Activated T-cell treated with anti-CD3 and anti-CD28 coated beads for 4 hours (primary cell): ENCODE results near the gene MYH7.
"Not testable (repeated sequence)": the region's sequence is repeated elsewhere in the genome, so short reads cannot be mapped to it uniquely, and the experiment has no call there.

Experiments used
- DNase-seq: peaks from one replicate; pipeline ENCODE4 v3.0.0-alpha.2; 2020

MYH7 gene

DNA sequence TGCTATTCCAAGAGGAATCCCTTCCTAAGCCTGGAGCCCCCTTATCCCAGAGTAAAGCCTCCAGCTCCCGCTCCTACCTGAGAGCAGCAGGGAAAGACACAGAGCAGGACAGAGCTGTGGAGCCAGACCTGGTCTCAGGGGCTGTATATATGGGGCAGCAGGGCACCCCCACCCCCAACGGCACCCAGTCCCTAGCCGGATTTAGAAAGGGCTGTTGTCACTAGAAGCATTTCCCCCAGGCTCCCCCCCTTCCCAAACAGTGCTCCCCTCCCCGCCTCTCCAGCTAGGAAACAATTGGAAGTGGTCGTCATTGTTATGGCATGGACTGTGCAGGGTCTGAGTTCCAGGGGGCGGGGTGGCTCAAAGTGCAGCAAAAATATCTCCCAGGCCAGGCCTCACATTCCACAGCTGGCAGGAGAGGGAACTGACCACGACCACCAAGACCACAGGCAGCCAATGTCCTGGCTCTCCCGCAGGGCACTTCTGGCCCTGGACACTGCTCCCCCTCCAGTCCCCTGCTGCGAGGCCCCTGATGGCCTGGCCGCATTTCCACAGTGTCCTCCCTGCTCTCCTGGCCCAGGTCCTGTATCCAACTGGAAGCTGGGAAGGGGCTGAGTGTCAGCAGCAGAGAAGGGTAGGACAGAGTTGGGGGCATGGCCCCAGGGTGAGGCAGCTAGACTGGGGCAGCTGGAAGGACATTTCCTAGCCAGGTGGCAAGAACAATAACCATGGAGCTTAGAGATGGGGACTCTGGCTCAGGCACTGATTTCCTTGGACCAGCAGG, at the start of gene MYH7:
MYH7 (minus strand) TSS at position 118 of the 784 bp plus-strand sequence. CDS start 1,928 bp downstream, outside the sequence.
- no peak for DNase-seq

- no peak for DNase-seq
Measured at GRCh38 chr14:23483236-23483854, 47.9 kb upstream of the MYH7 start.

GRCh38 chr14:23482823-23483148, 47.3 kb upstream of the MYH7 start:
- DNase-seq, result no peak

GRCh38 chr14:23481979-23482822, 46.7 kb upstream of the MYH7 start:
- DNase-seq, result no peak

- DNase-seq, result no peak
Measured at GRCh38 chr14:23481362-23481970, 46.0 kb upstream of the MYH7 start.

DNA sequence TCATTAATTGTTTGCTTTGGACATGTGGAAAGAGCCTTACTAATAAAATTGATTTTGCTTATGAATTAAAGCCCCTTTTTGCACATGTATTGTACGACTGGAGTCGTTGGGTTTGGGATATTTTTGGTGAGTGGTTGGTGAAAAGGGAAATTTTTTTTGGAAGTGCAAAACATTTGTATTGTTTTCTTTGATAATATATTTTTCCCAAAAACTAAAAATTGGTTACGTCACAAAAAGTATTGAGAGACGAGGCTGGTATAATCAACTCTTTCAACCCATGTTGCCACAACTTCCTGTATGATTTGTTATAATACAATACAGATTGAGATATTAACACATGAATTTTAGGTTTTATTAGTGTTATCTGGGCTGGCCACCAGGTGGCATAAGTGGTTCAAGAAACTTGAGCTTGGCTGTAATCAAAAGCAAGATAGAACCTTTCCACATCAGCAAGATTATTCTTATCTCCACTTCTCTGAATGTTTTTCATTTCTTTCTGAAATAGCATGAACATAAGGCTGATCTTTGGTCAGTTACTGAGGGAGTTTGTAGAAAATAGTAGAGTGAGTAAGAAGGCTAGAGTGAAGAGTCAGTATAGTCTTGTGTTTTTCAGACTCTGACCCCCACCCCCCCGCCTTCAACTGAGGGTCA, 42.8 kb upstream of the MYH7 start:
- peak; percentile 61 for DNase-seq

- no peak for DNase-seq
Measured at GRCh38 chr14:23470947-23471346, 35.5 kb upstream of the MYH7 start.

DNA sequence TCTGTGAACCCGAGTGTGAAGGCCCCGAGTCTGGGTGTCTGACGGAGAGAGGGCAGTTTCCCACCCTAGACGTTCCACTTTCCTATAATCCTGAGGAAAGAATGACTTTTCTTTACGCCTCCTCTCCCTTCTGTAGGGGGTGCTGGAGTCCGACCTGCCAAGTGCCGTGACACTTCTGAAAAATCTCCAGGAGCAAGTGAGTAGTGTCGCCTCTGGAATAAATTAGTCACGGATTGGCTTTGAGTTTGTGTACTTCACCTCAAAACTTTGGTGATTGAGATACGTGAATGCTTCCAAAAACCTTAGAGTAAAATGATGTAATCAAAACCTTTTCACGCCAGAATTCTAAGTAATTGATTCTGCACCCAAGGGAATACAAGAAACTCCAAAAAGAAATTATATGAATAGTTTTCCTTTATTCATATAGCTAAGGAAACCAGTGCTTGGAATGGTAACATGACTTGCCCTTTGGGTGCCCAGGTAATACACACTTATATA, 34.5 kb upstream of the MYH7 start:
- no peak for DNase-seq

DNA sequence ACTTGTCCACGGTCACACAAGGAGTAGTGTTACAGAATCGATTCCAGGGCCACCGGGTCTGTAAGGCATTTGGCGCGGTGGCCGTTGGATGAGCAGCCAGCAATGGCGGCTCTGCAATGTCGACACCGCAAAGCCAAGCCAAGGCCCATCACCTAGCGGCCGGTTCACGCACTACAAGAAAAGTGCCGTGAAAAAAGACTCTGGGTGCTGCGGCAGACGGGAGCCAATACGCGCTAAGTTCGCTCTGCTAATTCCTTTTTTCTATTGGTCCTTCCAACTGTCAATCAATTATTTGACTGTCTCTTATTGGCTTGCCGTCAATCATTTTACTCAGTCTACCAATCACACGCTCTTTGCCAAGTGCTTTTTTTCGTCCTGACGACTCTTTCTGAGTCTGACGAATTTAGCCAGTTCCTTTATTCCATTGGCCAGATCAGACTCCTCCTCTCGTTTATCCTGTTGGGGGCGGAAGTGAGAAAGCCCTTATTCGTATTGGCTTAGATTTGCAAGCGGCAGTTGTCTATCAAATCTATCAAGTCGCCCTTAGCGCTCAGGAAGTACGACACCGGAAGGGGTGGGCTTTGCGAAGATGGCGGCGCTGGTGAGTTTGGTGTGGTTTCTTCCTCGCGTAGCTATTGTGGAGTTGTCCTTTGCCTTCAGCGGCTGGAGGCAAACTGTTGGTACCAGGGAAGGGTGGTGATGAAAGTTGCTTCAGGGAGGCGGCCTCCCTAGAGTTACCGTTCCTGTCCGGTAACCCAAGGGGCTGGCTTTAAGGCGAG, 33.9 kb upstream of the MYH7 start, which contains the start of gene NGDN:
NGDN (plus strand) TSS at position 577 of the 779 bp plus-strand sequence; CDS start at position 590, 13 bp downstream.
- DNase-seq, result peak; percentile 87

- DNase-seq, result no peak
Measured at GRCh38 chr14:23468704-23469126, 33.3 kb upstream of the MYH7 start.

DNA sequence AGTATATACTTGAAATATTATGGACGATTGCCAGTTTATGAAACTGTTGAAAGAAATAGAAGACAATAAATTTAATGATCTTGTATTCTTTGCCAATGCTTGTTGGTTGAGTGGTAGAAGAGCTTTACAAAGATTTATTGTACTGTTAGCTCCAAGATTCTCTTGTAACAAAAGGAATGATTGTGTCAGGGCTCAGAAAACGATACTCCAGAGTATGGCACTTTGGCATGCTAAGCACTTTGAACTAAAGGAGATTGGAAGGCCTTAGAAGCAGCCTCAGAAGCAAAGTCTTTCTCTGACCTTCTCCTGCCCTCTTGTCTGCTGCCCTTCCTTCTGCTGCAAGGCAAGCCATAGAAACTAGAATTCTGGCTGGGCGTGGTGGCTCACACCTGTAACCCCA, 29.8 kb upstream of the MYH7 start:
- no peak for DNase-seq

DNA sequence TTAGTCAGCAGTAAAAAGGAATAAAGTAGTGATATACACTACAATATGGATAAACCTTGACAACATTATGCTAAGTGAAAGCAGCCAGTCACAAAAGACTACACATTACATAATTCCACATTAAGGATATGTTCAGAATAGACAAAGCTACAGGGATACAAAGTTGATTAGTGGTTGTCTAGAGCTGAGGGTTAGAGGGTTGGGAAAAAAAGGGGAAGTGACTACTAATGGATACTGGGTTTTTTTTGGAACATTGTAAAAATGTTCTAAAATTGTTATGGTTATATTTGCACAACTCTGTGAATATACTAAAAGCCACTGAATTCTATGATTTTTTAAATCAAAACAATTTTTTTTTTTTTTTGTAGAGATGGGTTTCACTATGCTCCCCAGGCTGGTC, 29.2 kb upstream of the MYH7 start:
- no peak for DNase-seq

GRCh38 chr14:23460960-23461359, 25.5 kb upstream of the MYH7 start:
- no peak for DNase-seq

- DNase-seq, result no peak
Measured at GRCh38 chr14:23457587-23458445, 22.4 kb upstream of the MYH7 start.

GRCh38 chr14:23456883-23457586, 21.6 kb upstream of the MYH7 start:
- DNase-seq, result not testable (repeated sequence)

DNA sequence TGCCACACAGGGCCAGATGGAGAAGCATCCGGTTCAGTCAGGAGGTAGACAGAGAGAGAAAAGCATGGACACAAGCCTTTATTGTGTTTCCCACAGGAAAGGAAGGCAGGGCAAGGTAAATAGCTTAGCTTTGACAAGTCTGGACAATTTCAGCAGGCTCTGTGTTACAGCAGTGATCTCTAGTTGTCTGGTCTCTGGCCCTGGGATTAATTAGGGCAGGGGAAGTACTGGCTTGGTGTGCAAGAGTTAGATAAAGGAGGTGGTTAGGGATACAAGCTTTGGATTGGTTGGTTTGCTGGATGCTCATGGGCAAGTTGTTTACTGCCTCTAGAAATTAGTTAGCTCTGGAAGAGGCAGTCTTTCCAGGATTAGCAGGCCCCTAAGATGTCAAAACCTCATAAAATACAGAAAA, 19.0 kb upstream of the MYH7 start:
- no peak for DNase-seq

DNA sequence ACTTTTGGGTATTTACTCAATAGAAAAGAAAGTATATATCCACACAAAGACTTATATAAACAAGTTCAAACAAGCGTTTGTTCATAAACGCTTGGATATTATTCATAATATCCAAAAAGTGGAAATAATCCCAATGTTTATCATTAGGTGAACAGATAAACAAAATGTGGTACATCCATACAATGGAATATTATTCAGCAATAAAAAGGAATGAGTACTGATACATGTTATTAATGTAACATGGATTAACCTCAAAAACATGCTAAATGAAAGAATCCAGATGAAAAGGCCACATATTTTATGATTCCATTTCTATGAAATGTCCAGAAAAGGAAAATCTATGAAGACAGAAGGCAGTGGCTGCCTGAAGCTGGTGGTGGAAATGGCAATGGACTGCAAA, 16.8 kb upstream of the MYH7 start:
- no peak for DNase-seq

- DNase-seq, result no peak
Measured at GRCh38 chr14:23450379-23450778, 14.9 kb upstream of the MYH7 start.

DNA sequence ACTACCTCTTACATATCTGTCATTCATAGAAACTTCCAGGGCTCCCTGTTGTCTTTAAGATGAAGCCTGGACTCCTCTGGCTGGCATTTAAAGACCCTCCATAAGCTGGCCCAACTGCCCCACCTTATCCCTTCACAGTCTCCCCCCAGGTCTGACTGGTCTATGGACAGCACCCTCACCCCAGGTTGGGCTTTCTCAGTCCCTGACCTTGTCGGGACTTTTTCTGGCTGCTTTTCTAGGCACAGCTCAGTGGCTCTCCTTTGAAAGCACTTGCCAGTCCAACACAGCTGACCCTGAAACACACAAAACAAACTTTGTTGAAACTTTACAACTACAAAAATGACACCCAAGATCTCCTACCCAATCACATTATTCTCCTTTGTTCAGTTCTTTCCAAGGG, 13.9 kb upstream of the MYH7 start:
- no peak for DNase-seq
